ENCODE data around the gene FXN. TPM values are rescaled to one million over a fixed set of nuclear protein-coding genes. Genes with fewer than 3 reads are reported as not detected.

Gene FXN
- total and polyA plus RNA-seq, 4 experiments from 2014 or later = 14.6 to 65.6 (median 33.2) TPM

GRCh38 chr9:69073103-69073502 is 37.6 kb downstream of the FXN start:
- Histone ChIP-seq H3K4me3 (ENCODE audit: low read length in 2 of 2) (no peak overlapping the region), H3K36me3 (ENCODE audit: insufficient read depth, low read length) (peaks cover 6% of the 10 kb centered on the region), H3K9me3 (ENCODE audit: control insufficient read depth in 1 of 2, low read length in 2 of 2) (no peaks in the 10 kb centered on the region), H3K27ac (ENCODE audit: low read depth, low read length) (no peak overlapping the region), H3K4me1 (ENCODE audit: insufficient read depth, low read length) (no peaks in the 10 kb centered on the region), H3K27me3 (ENCODE audit: insufficient read depth, low read length) (no peaks in the 10 kb centered on the region)
- ChIA-PET POLR2A (ENCODE audit: partially characterized antibody) (no interaction called here), CTCF (ENCODE audit: partially characterized antibody) (interaction anchor here (0.7 to 2.7 kb wide), 3 partner anchors 10 to 20 kb away, joined by 3 to 8 read pairs (median 4); no protein-coding TSS in a partner anchor)
- intact Hi-C loops (cut with micrococcal nuclease) = no loop called here
- no peaks in the 10 kb centered on the region for H3K4me1 Mint-ChIP-seq
- H3K27ac Mint-ChIP-seq = peak overlapping the region in 1 of 7 donors; percentile 25
- no peak overlapping the region for H3K4me3 Mint-ChIP-seq
- H3K9me3 Mint-ChIP-seq = no peaks in the 10 kb centered on the region
- peaks cover 42 to 46% of the 10 kb centered on the region in 2 donors for H3K36me3 Mint-ChIP-seq
- no peak for DNase-seq
- no peaks in the 10 kb centered on the region for H3K27me3 Mint-ChIP-seq

DNA sequence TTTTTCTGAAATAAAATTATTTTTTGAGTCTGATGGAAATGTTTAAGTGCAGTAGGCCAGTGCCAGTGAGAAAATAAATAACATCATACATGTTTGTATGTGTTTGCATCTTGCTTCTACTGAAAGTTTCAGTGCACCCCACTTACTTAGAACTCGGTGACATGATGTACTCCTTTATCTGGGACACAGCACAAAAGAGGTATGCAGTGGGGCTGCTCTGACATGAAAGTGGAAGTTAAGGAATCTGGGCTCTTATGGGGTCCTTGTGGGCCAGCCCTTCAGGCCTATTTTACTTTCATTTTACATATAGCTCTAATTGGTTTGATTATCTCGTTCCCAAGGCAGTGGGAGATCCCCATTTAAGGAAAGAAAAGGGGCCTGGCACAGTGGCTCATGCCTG is 39.2 kb downstream of the FXN start:
- no peak for DNase-seq
- Mint-ChIP-seq H3K27ac (no peak overlapping the region), H3K9me3 (no peaks in the 10 kb centered on the region), H3K4me3 (no peak overlapping the region), H3K27me3 (no peaks in the 10 kb centered on the region), H3K36me3 (peaks cover 32 to 43% of the 10 kb centered on the region in 2 donors), H3K4me1 (no peaks in the 10 kb centered on the region)
- ChIA-PET CTCF (ENCODE audit: partially characterized antibody) (interaction anchor here (1.9 to 2.7 kb wide), 2 partner anchors 18 to 21 kb away, joined by 4 to 8 read pairs; no protein-coding TSS in a partner anchor), POLR2A (ENCODE audit: partially characterized antibody) (no interaction called here)
- Histone ChIP-seq H3K27me3 (ENCODE audit: insufficient read depth, low read length) (no peaks in the 10 kb centered on the region), H3K36me3 (ENCODE audit: insufficient read depth, low read length) (no peaks in the 10 kb centered on the region), H3K9me3 (ENCODE audit: control insufficient read depth in 1 of 2, low read length in 2 of 2) (no peaks in the 10 kb centered on the region), H3K27ac (ENCODE audit: low read depth, low read length) (no peak overlapping the region), H3K4me1 (ENCODE audit: insufficient read depth, low read length) (no peaks in the 10 kb centered on the region), H3K4me3 (ENCODE audit: low read length in 2 of 2) (no peak overlapping the region)
- intact Hi-C loops (cut with micrococcal nuclease) = no loop called here

DNA sequence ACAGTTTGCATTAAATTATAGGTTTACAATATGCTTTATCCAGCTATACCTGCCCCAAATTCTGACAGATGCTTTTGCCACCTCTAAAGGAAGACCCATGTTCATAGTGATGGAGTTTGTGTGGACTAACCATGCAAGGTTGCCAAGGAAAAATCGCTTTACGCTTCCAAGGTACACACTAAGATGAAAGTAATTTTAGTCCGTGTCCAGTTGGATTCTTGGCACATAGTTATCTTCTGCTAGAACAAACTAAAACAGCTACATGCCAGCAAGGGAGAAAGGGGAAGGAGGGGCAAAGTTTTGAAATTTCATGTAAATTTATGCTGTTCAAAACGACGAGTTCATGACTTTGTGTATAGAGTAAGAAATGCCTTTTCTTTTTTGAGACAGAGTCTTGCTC is 41.0 kb downstream of the FXN start:
- H3K27me3 ChIP-seq (ENCODE audit: insufficient read depth, low read length) = no peaks in the 10 kb centered on the region
- H3K27ac ChIP-seq (ENCODE audit: low read depth, low read length) = no peak overlapping the region
- no peaks in the 10 kb centered on the region for H3K9me3 ChIP-seq (ENCODE audit: control insufficient read depth in 1 of 2, low read length in 2 of 2)
- intact Hi-C loops (cut with micrococcal nuclease) = no loop called here
- no peak overlapping the region for H3K27ac Mint-ChIP-seq
- H3K36me3 Mint-ChIP-seq = peaks cover 24 to 42% of the 10 kb centered on the region in 2 donors
- H3K4me3 ChIP-seq (ENCODE audit: low read length in 2 of 2) = no peak overlapping the region
- CTCF ChIA-PET (ENCODE audit: partially characterized antibody) = interaction anchor here (1.8 kb wide), 1 partner anchor 117 kb away, joined by 5 read pairs; no protein-coding TSS in a partner anchor
- POLR2A ChIA-PET (ENCODE audit: partially characterized antibody) = no interaction called here
- H3K27me3 Mint-ChIP-seq = no peaks in the 10 kb centered on the region
- no peaks in the 10 kb centered on the region for H3K36me3 ChIP-seq (ENCODE audit: insufficient read depth, low read length)
- H3K4me1 ChIP-seq (ENCODE audit: insufficient read depth, low read length) = no peaks in the 10 kb centered on the region
- H3K4me3 Mint-ChIP-seq = no peak overlapping the region
- DNase-seq = no peak
- H3K4me1 Mint-ChIP-seq = no peaks in the 10 kb centered on the region
- H3K9me3 Mint-ChIP-seq = peaks cover 0 to 9% (median 0%) of the 10 kb centered on the region in 8 donors

GRCh38 chr9:69078069-69078468 is 42.5 kb downstream of the FXN start:
- CTCF ChIA-PET (ENCODE audit: partially characterized antibody) = interaction anchor here (1.2 to 1.8 kb wide), 3 partner anchors 9 to 115 kb away, joined by 3 to 5 read pairs (median 5); no protein-coding TSS in a partner anchor
- H3K27ac Mint-ChIP-seq = no peak overlapping the region

GRCh38 chr9:69078581-69078980 is 43.0 kb downstream of the FXN start:
- no peaks in the 10 kb centered on the region for H3K36me3 ChIP-seq (ENCODE audit: insufficient read depth, low read length)
- H3K27me3 Mint-ChIP-seq = no peaks in the 10 kb centered on the region
- POLR2A ChIA-PET (ENCODE audit: partially characterized antibody) = no interaction called here
- no peak overlapping the region for H3K27ac ChIP-seq (ENCODE audit: low read depth, low read length)
- no peaks in the 10 kb centered on the region for H3K4me1 Mint-ChIP-seq
- DNase-seq = no peak
- H3K36me3 Mint-ChIP-seq = peaks cover 6 to 22% of the 10 kb centered on the region in 2 donors
- H3K27ac Mint-ChIP-seq = no peak overlapping the region
- no peak overlapping the region for H3K4me3 Mint-ChIP-seq
- intact Hi-C loops (cut with micrococcal nuclease) = no loop called here
- H3K4me1 ChIP-seq (ENCODE audit: insufficient read depth, low read length) = no peaks in the 10 kb centered on the region
- H3K27me3 ChIP-seq (ENCODE audit: insufficient read depth, low read length) = no peaks in the 10 kb centered on the region
- no peaks in the 10 kb centered on the region for H3K9me3 ChIP-seq (ENCODE audit: control insufficient read depth in 1 of 2, low read length in 2 of 2)
- peaks cover 0 to 9% (median 0%) of the 10 kb centered on the region in 8 donors for H3K9me3 Mint-ChIP-seq
- no peak overlapping the region for H3K4me3 ChIP-seq (ENCODE audit: low read length in 2 of 2)
- CTCF ChIA-PET (ENCODE audit: partially characterized antibody) = interaction anchor here (1.4 kb wide), 1 partner anchor 44 kb away, joined by 3 read pairs; no protein-coding TSS in a partner anchor

More at GRCh38 chr9:69078069-69078468, 42.5 kb downstream of the FXN start:
- Histone ChIP-seq H3K4me1 (ENCODE audit: insufficient read depth, low read length) (no peaks in the 10 kb centered on the region), H3K36me3 (ENCODE audit: insufficient read depth, low read length) (no peaks in the 10 kb centered on the region), H3K27ac (ENCODE audit: low read depth, low read length) (no peak overlapping the region), H3K9me3 (ENCODE audit: control insufficient read depth in 1 of 2, low read length in 2 of 2) (no peaks in the 10 kb centered on the region), H3K4me3 (ENCODE audit: low read length in 2 of 2) (no peak overlapping the region), H3K27me3 (ENCODE audit: insufficient read depth, low read length) (no peaks in the 10 kb centered on the region)
- H3K36me3 Mint-ChIP-seq = peaks cover 11 to 27% of the 10 kb centered on the region in 2 donors
- no peak overlapping the region for H3K4me3 Mint-ChIP-seq
- H3K4me1 Mint-ChIP-seq = no peaks in the 10 kb centered on the region
- no peak for DNase-seq
- H3K9me3 Mint-ChIP-seq = peaks cover 0 to 9% (median 0%) of the 10 kb centered on the region in 8 donors
- POLR2A ChIA-PET (ENCODE audit: partially characterized antibody) = no interaction called here
- H3K27me3 Mint-ChIP-seq = no peaks in the 10 kb centered on the region
- intact Hi-C loops (cut with micrococcal nuclease) = no loop called here

- no peaks in the 10 kb centered on the region for H3K27me3 ChIP-seq (ENCODE audit: insufficient read depth, low read length)
- intact Hi-C loops (cut with micrococcal nuclease) = no loop called here
- no peak overlapping the region for H3K4me3 Mint-ChIP-seq
- H3K4me3 ChIP-seq (ENCODE audit: low read length in 2 of 2) = no peak overlapping the region
- ChIA-PET POLR2A (ENCODE audit: partially characterized antibody) (no interaction called here), CTCF (ENCODE audit: partially characterized antibody) (no interaction called here)
- peaks cover 0 to 9% (median 0%) of the 10 kb centered on the region in 8 donors for H3K9me3 Mint-ChIP-seq
- H3K36me3 Mint-ChIP-seq = peaks cover 6 to 19% of the 10 kb centered on the region in 2 donors
- no peak for DNase-seq
- no peak overlapping the region for H3K27ac ChIP-seq (ENCODE audit: low read depth, low read length)
- no peaks in the 10 kb centered on the region for H3K4me1 ChIP-seq (ENCODE audit: insufficient read depth, low read length)
- no peaks in the 10 kb centered on the region for H3K4me1 Mint-ChIP-seq
- H3K9me3 ChIP-seq (ENCODE audit: control insufficient read depth in 1 of 2, low read length in 2 of 2) = no peaks in the 10 kb centered on the region
- no peaks in the 10 kb centered on the region for H3K27me3 Mint-ChIP-seq
- H3K36me3 ChIP-seq (ENCODE audit: insufficient read depth, low read length) = no peaks in the 10 kb centered on the region
- peak overlapping the region in 1 of 7 donors; percentile 54 for H3K27ac Mint-ChIP-seq
Measured at GRCh38 chr9:69079186-69079585, 43.6 kb downstream of the FXN start.

GRCh38 chr9:69081261-69081660 is 45.7 kb downstream of the FXN start:
- no peak overlapping the region for H3K4me3 Mint-ChIP-seq
- CTCF ChIA-PET (ENCODE audit: partially characterized antibody) = no interaction called here
- H3K27me3 Mint-ChIP-seq = no peaks in the 10 kb centered on the region
- intact Hi-C loops (cut with micrococcal nuclease) = no loop called here
- H3K4me1 Mint-ChIP-seq = no peaks in the 10 kb centered on the region
- DNase-seq = no peak
- no peak overlapping the region for H3K4me3 ChIP-seq (ENCODE audit: low read length in 2 of 2)
- peaks cover 6 to 19% of the 10 kb centered on the region in 2 donors for H3K36me3 Mint-ChIP-seq
- no peaks in the 10 kb centered on the region for H3K4me1 ChIP-seq (ENCODE audit: insufficient read depth, low read length)
- no peaks in the 10 kb centered on the region for H3K27me3 ChIP-seq (ENCODE audit: insufficient read depth, low read length)
- H3K36me3 ChIP-seq (ENCODE audit: insufficient read depth, low read length) = no peaks in the 10 kb centered on the region
- H3K9me3 Mint-ChIP-seq = peaks cover 0 to 9% (median 0%) of the 10 kb centered on the region in 8 donors
- no peak overlapping the region for H3K27ac ChIP-seq (ENCODE audit: low read depth, low read length)
- POLR2A ChIA-PET (ENCODE audit: partially characterized antibody) = no interaction called here
- H3K9me3 ChIP-seq (ENCODE audit: control insufficient read depth in 1 of 2, low read length in 2 of 2) = no peaks in the 10 kb centered on the region
- H3K27ac Mint-ChIP-seq = no peak overlapping the region

Data from CD4-positive, alpha-beta memory T cell (primary cell).